RCC 7860 (cell line): ENCODE results near the gene SMPDL3A.

ENCODE experiments used
- DNase-seq: peaks from one replicate; pipeline ENCODE4 v3.0.0-alpha.2; 2015; ENCODE audit warnings: low spot score
- FAIRE-seq: peaks from 2 replicates; lab custom pipeline; 2012; peaks lifted over from hg19 to GRCh38; lab: Jason Lieb, UNC

SMPDL3A gene

GRCh38 chr6:122839906-122840305 lies 50.8 kb downstream of the SMPDL3A start:
- FAIRE-seq (no peak), DNase-seq (no peak)

GRCh38 chr6:122845464-122845863 lies 56.4 kb downstream of the SMPDL3A start:
- no peak for FAIRE-seq

GRCh38 chr6:122845916-122846612 lies 57.0 kb downstream of the SMPDL3A start:
- FAIRE-seq (no peak), DNase-seq (no peak)

More at GRCh38 chr6:122845464-122845863, 56.4 kb downstream of the SMPDL3A start:
- DNase-seq: no peak

GRCh38 chr6:122853259-122853995 lies 64.4 kb downstream of the SMPDL3A start:
- DNase-seq: no peak
- no peak for FAIRE-seq
